BJ (cell line): ENCODE data around the gene OFD1. TPM values are rescaled to one million over a fixed set of nuclear protein-coding genes. Genes with fewer than 3 reads are reported as not detected.

ENCODE experiments used
- CTCF ChIA-PET: fragments of 350-600 bp; formaldehyde crosslinking; extraction: SDS; loops from one replicate; lab custom pipeline; 2021; ENCODE audit warnings: antibody characterized with exemption, inconsistent platforms; lab: Yijun Ruan, JAX
- POLR2A ChIA-PET: fragments of 300-600 bp; sonication (Branson Sonifier 250); formaldehyde crosslinking; extraction: SDS; loops from one replicate; lab custom pipeline; 2021; ENCODE audit warnings: antibody characterized with exemption; lab: Charles Lee
- DNase-seq: peaks from one replicate; pipeline ENCODE4 v3.0.0-alpha.2; 2011; ENCODE audit warnings: low read depth
- H3K27me3 ChIP-seq: 2 replicates; pipeline ENCODE4 v1.6.0; 2011; ENCODE audit warnings: low read length; ENCODE audit not compliant: control insufficient read depth, insufficient read depth
- H3K36me3 ChIP-seq: 2 replicates; pipeline ENCODE4 v1.5.1; 2011; ENCODE audit warnings: low read length; ENCODE audit not compliant: control insufficient read depth, insufficient read depth
- H3K4me3 ChIP-seq: 2 replicates; pipeline ENCODE4 v1.5.1; 2011; ENCODE audit warnings: low read depth, mild to moderate bottlenecking, control low read depth, low read length
- polyA plus RNA-seq: library from polyadenylated mRNA; depleted of rRNA; stranded (reverse); fragments of >200 nt; gene quantifications from 2 replicates; pipeline ENCODE4 v1.2.3, GENCODE V29; 2011
- TF ChIP-seq, protein P1 (sequence below): IDR thresholded peaks from 2 replicates; pipeline ENCODE4 v1.5.1; 2011; ENCODE audit warnings: low read depth, mild to moderate bottlenecking, control low read depth, inconsistent platforms, low read length, moderate library complexity; ENCODE audit not compliant: insufficient read depth

Gene OFD1
- polyA plus RNA-seq, 1 experiment, result 4.9 TPM

DNA sequence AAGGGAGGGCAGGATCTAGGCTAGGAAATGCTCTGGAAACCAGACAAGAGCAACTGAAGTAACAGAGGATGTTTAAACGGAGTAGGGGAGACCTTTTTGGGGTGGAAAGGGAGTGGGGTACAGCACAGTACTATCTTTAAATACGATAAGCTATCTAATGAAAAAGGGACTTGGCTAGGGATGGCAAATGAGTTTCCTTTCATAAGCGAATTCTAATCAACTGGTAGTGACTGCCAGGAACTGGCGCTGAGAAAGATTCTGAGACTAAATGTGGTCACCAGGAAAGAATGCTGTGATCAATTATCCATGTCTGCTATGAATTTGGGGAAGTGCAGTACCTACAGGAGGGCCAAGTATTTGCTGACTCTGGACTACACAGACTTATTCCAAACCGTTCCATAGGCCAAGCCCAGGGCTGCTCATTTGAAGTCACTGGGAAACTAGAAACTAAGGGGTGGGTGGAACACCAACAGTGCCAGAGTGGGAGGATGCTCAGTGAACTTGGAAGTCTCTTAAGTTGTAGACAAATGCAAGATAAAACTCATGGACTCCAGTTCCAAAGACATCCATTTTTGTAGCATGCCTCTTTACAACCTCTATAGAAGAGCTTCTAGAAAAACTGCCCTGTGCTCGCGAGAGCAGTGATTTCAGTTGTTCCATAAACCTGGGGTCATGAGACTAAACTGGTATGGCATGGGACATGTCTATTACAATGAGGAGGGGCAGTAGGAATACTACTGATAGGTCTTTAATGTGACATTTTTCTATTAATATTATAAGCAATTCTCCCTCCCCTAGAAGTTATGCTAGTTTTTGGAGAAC is 2.1 kb upstream of the OFD1 start:
- H3K36me3 ChIP-seq, result no peaks in the 10 kb centered on the region; the same call in 1 of the 2 replicates
- no peak for DNase-seq
- no peaks in the 10 kb centered on the region for H3K27me3 ChIP-seq
- TF ChIP-seq, protein P1, sequence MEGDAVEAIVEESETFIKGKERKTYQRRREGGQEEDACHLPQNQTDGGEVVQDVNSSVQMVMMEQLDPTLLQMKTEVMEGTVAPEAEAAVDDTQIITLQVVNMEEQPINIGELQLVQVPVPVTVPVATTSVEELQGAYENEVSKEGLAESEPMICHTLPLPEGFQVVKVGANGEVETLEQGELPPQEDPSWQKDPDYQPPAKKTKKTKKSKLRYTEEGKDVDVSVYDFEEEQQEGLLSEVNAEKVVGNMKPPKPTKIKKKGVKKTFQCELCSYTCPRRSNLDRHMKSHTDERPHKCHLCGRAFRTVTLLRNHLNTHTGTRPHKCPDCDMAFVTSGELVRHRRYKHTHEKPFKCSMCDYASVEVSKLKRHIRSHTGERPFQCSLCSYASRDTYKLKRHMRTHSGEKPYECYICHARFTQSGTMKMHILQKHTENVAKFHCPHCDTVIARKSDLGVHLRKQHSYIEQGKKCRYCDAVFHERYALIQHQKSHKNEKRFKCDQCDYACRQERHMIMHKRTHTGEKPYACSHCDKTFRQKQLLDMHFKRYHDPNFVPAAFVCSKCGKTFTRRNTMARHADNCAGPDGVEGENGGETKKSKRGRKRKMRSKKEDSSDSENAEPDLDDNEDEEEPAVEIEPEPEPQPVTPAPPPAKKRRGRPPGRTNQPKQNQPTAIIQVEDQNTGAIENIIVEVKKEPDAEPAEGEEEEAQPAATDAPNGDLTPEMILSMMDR, result no peak
- CTCF ChIA-PET, result no interaction called here
- H3K4me3 ChIP-seq, result no peak overlapping the region
- POLR2A ChIA-PET, result no interaction called here

DNA sequence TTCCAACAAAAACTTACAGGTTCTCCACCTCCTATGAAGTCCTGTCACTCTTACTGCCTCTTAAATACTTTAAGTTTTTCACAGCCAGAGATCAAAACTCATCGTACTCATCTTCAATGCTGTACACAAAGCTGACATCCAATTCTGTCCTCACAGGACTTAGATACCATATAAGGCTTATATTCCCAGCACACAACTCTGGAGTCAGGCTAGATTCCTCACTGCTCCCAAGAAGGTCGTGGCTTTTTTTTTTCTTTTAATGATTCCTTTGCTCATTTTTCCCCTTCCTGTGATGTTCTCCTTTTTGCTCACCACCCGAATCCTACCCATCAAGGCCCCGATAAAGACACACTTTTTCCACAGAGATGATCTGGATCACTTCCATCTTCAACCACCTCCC is 1.0 kb upstream of the OFD1 start:
- no peak for DNase-seq
- ChIA-PET CTCF (no interaction called here), POLR2A (interaction anchor here (0.7 kb wide), 1 partner anchor 82 kb away, joined by 8 read pairs; no protein-coding TSS in a partner anchor)
- H3K4me3 ChIP-seq, result peak overlapping the region; percentile 66
- TF ChIP-seq, protein P1, result no peak
- H3K27me3 ChIP-seq, result no peaks in the 10 kb centered on the region
- no peaks in the 10 kb centered on the region; the same call in 1 of the 2 replicates for H3K36me3 ChIP-seq

DNA sequence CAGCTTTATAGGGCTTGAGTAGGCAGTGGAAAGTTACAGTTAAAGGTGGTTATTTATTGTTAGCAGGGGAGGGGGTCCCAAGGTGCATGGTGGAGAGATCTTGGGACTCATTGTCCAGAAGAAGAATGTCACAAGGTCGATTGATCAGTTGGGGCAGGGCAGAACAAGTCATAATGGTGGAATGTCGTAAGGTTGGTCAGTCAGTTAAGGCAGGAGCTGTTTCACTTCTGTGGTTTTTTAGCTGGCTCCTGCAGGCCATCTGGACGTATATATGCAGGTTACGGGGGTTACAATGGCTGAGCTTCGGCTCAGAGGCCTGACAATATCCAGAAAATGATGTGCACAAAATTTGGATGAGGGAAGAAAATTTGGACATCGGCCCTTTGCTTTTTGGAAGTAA is 7.1 kb downstream of the OFD1 start:
- H3K27me3 ChIP-seq, result no peaks in the 10 kb centered on the region
- ChIA-PET POLR2A (no interaction called here), CTCF (no interaction called here)
- DNase-seq, result no peak
- no peak overlapping the region for H3K4me3 ChIP-seq
- H3K36me3 ChIP-seq, result no peaks in the 10 kb centered on the region
- TF ChIP-seq, protein P1, result no peak

DNA sequence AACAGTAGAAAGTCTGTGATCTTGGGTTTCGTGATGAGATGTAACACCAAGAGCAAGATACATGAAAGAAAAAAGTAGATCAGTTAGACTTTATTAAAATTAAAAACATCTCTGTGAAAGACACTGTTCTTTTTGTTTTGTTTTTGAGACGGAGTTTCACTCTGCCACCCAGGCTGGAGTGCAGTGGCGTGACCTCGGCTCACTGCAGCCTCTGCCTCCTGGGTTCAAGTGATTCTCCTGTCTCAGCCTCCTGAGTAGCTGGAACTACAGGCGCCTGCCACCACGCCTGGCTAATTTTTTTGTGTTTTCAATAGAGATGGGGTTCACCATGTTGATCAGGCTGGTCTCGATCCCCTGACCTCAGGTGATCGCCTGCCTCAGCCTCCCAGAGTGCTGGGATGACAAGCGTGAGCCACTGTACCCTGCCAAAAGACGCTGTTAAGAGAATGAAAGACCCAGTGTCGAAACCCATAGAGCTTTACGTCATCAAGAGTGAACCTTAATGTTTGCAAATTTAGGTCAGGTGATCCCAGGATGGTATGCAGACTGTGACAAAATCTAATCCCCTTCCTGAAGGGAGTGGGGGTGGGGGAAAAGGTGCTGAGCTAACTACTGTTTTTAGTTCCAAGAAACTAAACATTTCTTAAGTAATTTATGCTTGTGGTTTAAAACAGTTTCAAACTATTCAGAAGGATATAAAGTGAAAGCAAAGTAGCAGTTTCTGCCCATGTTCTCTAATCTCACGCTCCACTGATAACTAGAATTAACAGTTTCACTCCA is 8.0 kb downstream of the OFD1 start:
- CTCF ChIA-PET, result no interaction called here
- POLR2A ChIA-PET, result no interaction called here
- DNase-seq, result no peak

More for the DNA sequence above, 8.0 kb downstream of the OFD1 start:
- TF ChIP-seq, protein P1, result no peak
- H3K36me3 ChIP-seq, result no peaks in the 10 kb centered on the region; the same call in 1 of the 2 replicates
- no peak overlapping the region for H3K4me3 ChIP-seq
- H3K27me3 ChIP-seq, result no peaks in the 10 kb centered on the region
